MCF 10A (cell line): ENCODE measurements around the gene NECAB2. TPM values are rescaled to one million over a fixed set of nuclear protein-coding genes. Genes with fewer than 3 reads are reported as not detected.

Experiments used
- BruUV-seq: library from RNA; stranded (reverse); fragments of 400-500 nt; replicated peaks from 2 replicates; lab custom pipeline; 2021; lab: Mats Ljungman, UMichigan
- CTCF ChIA-PET: fragments of 300-600 bp; sonication (Branson Sonifier 250); formaldehyde crosslinking; extraction: SDS; loops from one replicate; lab custom pipeline; 2021; ENCODE audit warnings: antibody characterized with exemption, inconsistent platforms; lab: Yijun Ruan, JAX
- POLR2A ChIA-PET: fragments of 300-600, 350-650 bp; sonication (Branson Sonifier 250); formaldehyde crosslinking; extraction: SDS; loops from one replicate; lab custom pipeline; 2020; ENCODE audit warnings: antibody characterized with exemption, inconsistent platforms; lab: Yijun Ruan, JAX
- DNase-seq: peaks from one replicate; pipeline ENCODE4 v3.0.0-alpha.2; 2018; ENCODE audit not compliant: unreplicated experiment
- H3K27ac Mint-ChIP-seq: one replicate; pipeline ENCODE4 v1.8.0; 2022; ENCODE audit warnings: mild to moderate bottlenecking, low read depth, mixed read lengths; ENCODE audit not compliant: unreplicated experiment
- H3K27me3 Mint-ChIP-seq: one replicate; pipeline ENCODE4 v1.8.0; 2022; ENCODE audit warnings: mixed read lengths; ENCODE audit not compliant: insufficient read depth, unreplicated experiment
- H3K36me3 Mint-ChIP-seq: one replicate; pipeline ENCODE4 v1.8.0; 2022; ENCODE audit warnings: mild to moderate bottlenecking, moderate library complexity, mixed read lengths; ENCODE audit not compliant: insufficient read depth, unreplicated experiment
- H3K4me1 Mint-ChIP-seq: one replicate; pipeline ENCODE4 v1.8.0; 2022; ENCODE audit warnings: mixed read lengths; ENCODE audit not compliant: insufficient read depth, unreplicated experiment
- H3K4me3 Mint-ChIP-seq: one replicate; pipeline ENCODE4 v1.8.0; 2022; ENCODE audit warnings: mild to moderate bottlenecking, moderate library complexity, mixed read lengths; ENCODE audit not compliant: unreplicated experiment
- H3K9me3 Mint-ChIP-seq: one replicate; pipeline ENCODE4 v1.8.0; 2022; ENCODE audit warnings: mixed read lengths; ENCODE audit not compliant: unreplicated experiment
- intact Hi-C: fragments of 100-400 bp; cut with micrococcal nuclease; formaldehyde crosslinking; loops from 2 replicates; pipeline ENCODE4 v1.14.1; 2022
- total RNA-seq: library from RNA; stranded (reverse); gene quantifications from 2 replicates; pipeline ENCODE4 v1.2.3, GENCODE V29; 2022
- TF ChIP-seq, protein P1 (sequence below): fragments of 200-600 bp; IDR thresholded peaks from one replicate; pipeline ENCODE4 v1.8.0; 2022; ENCODE audit warnings: antibody characterized with exemption, mild to moderate bottlenecking; ENCODE audit not compliant: unreplicated experiment

NECAB2 gene
- total RNA-seq, 1 experiment from 2014 or later = 2.3 TPM

DNA sequence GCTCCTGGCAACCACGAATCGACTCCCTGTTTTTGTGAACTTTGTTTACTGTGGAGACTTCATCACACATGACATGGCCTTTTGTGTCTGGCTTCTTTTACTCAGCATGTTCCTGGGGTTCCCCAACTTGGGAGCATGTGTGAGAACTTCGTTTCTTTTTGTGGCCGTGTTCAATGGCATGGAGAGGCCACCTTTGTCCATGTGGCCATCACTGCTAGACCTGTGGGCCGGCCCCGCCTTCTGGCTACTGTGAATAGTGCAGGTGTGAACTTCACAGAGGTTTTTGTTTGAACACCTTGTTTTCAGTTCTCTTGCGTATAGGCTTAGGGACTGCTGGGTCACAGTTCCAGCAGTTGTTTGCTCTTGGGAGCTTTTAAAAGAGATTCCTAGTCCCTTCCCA lies 80.2 kb downstream of the NECAB2 start:
- POLR2A ChIA-PET = no interaction called here
- Mint-ChIP-seq H3K9me3 (no peaks in the 10 kb centered on the region), H3K27ac (no peak overlapping the region)

DNA sequence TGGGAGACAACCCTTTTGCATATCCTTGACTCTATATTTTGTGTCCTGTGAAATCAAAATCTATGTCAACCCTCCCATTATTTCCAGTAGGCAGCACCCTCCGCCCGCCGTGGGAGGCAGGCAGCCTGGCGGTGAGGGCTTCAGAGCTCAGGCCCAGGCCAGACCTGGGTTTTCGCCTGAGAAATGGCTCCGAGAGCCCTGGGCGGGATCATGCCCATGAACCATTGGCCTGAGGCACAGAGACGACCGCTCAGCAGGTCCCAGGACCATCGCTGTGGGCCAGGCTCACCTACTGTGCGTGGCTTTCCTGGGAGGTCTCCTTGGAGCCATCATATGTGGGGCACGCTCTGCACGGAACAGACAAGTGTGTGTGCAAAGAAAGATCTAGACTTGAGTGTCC lies 80.8 kb downstream of the NECAB2 start:
- Mint-ChIP-seq H3K4me3 (no peak overlapping the region), H3K27me3 (peaks cover 2% of the 10 kb centered on the region), H3K36me3 (peaks cover 25% of the 10 kb centered on the region), H3K9me3 (no peaks in the 10 kb centered on the region), H3K4me1 (peaks cover 3% of the 10 kb centered on the region), H3K27ac (no peak overlapping the region)
- intact Hi-C loops = no loop called here
- BruUV-seq = no TSS peak
- ChIA-PET POLR2A (no interaction called here), CTCF (interaction anchor here (0.6 to 1.9 kb wide), 4 partner anchors 12 to 92 kb away, joined by 4 to 7 read pairs (median 6); no protein-coding TSS in a partner anchor)
- DNase-seq = no peak
- TF ChIP-seq, protein P1, sequence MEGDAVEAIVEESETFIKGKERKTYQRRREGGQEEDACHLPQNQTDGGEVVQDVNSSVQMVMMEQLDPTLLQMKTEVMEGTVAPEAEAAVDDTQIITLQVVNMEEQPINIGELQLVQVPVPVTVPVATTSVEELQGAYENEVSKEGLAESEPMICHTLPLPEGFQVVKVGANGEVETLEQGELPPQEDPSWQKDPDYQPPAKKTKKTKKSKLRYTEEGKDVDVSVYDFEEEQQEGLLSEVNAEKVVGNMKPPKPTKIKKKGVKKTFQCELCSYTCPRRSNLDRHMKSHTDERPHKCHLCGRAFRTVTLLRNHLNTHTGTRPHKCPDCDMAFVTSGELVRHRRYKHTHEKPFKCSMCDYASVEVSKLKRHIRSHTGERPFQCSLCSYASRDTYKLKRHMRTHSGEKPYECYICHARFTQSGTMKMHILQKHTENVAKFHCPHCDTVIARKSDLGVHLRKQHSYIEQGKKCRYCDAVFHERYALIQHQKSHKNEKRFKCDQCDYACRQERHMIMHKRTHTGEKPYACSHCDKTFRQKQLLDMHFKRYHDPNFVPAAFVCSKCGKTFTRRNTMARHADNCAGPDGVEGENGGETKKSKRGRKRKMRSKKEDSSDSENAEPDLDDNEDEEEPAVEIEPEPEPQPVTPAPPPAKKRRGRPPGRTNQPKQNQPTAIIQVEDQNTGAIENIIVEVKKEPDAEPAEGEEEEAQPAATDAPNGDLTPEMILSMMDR = no peak

More for the DNA sequence above, 80.2 kb downstream of the NECAB2 start:
- TF ChIP-seq, protein P1 = no peak
- peaks cover 8% of the 10 kb centered on the region for H3K27me3 Mint-ChIP-seq
- no TSS peak for BruUV-seq
- H3K4me1 Mint-ChIP-seq = peaks cover 6% of the 10 kb centered on the region
- peaks cover 19% of the 10 kb centered on the region for H3K36me3 Mint-ChIP-seq
- CTCF ChIA-PET = interaction anchor here (0.6 to 1.9 kb wide), 4 partner anchors 13 to 379 kb away, joined by 3 to 7 read pairs (median 6); no protein-coding TSS in a partner anchor
- no peak overlapping the region for H3K4me3 Mint-ChIP-seq
- DNase-seq = peak; percentile 33
- intact Hi-C loops = no loop called here

DNA sequence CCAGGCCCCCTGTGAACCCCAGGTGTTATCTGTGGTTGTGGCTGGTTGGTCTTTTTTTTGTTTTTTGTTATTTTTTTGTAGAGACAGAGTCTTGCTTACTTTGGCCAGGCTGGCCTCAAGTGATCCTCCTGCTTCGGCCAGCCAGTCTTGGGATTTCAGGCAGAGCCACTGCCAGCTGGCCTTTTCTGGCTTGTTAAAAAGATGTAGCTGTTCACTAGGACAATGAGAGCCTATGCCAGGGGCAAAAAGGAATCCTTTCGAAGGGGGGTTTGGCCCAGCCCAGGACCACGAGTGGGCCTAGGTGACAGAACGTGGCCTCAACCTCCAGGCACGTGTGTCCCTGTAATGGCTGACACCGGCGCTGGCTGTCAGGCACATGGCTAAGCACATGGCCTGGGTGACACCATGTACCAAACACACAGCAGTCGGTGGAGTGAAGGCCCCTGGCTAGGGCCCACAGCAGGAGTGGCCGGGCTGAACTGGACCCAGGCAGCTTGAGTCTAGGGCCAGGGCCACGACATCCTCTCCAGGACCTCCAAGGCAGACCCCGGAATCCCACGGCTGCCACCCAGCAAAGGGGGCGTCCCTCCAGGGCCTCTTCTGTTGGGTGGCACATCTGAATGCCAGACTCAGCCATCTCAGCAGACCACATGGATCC lies 81.5 kb downstream of the NECAB2 start:
- no TSS peak for BruUV-seq
- ChIA-PET CTCF (interaction anchor here (0.6 to 1.9 kb wide), 4 partner anchors 11 to 93 kb away, joined by 4 to 7 read pairs (median 5); no protein-coding TSS in a partner anchor), POLR2A (no interaction called here)
- Mint-ChIP-seq H3K36me3 (peaks cover 31% of the 10 kb centered on the region), H3K4me3 (no peak overlapping the region), H3K27me3 (no peaks in the 10 kb centered on the region), H3K9me3 (no peaks in the 10 kb centered on the region), H3K27ac (no peak overlapping the region), H3K4me1 (no peaks in the 10 kb centered on the region)
- intact Hi-C loops = no loop called here
- TF ChIP-seq, protein P1 = no peak
- no peak for DNase-seq

DNA sequence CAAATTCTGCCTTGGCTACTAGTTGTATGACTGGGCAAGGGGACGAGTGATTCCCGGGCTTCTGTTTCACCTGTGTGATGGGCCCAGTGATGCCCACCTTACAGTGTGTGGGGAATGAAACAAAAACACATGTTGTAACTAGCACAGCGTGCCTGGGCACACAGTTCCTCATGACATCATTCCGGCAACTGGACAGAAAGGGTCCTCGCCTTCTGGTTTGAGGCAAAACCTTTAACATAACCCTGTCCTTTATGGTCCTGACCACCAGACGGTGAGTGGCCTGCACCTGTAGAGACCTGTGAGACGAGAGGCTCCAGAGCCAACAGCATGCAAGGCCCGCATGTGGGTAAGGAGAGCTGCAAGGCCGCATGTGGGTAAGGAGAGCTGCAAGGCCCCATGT lies 82.3 kb downstream of the NECAB2 start:
- H3K27me3 Mint-ChIP-seq = no peaks in the 10 kb centered on the region

More for the DNA sequence above, 82.3 kb downstream of the NECAB2 start:
- H3K27ac Mint-ChIP-seq = no peak overlapping the region
- peaks cover 33% of the 10 kb centered on the region for H3K36me3 Mint-ChIP-seq
- ChIA-PET CTCF (interaction anchor here (0.6 to 1.5 kb wide), 4 partner anchors 10 to 94 kb away, joined by 3 to 4 read pairs (median 4); partner anchors contain the start of gene MBTPS1), POLR2A (interaction anchor here (0.6 kb wide), 1 partner anchor 11 kb away, joined by 3 read pairs; no protein-coding TSS in a partner anchor)
- no peak for DNase-seq
- no peaks in the 10 kb centered on the region for H3K9me3 Mint-ChIP-seq
- TF ChIP-seq, protein P1 = no peak
- BruUV-seq = no TSS peak
- H3K4me1 Mint-ChIP-seq = no peaks in the 10 kb centered on the region
- intact Hi-C loops = no loop called here
- H3K4me3 Mint-ChIP-seq = no peak overlapping the region
